ENCODE results near the gene EPM2AIP1.

Gene EPM2AIP1

GRCh38 chr3:36944641-36945270 lies 48.2 kb downstream of the EPM2AIP1 start, which contains the start of gene TRANK1:
TSS of gene TRANK1 (minus strand) at chr3:36945054. CDS start at chr3:36944809, 245 bp downstream.
- H4K20me1 ChIP-seq (ENCODE audit: insufficient read depth, low read length, poor library complexity, severe bottlenecking): no peaks in the 10 kb centered on the region
- H3K4me3 ChIP-seq (ENCODE audit: low read length, poor library complexity, severe bottlenecking): peak within 1 kb of the TSS; percentile 73
- no peaks in the 10 kb centered on the region for H3F3A ChIP-seq (ENCODE audit: low read depth)
- H3K79me2 ChIP-seq (ENCODE audit: insufficient read depth, low read length): no peaks in the 10 kb centered on the region
- H3K4me2 ChIP-seq (ENCODE audit: low read depth, low read length, poor library complexity, severe bottlenecking): peak within 1 kb of the TSS; percentile 79
- no peaks in the 10 kb centered on the region for H3K9me2 ChIP-seq (replicated peaks; ENCODE audit: low read depth, low read length)
- no peak for TF ChIP-seq CTCF (conservative IDR thresholded peaks at IDR 0.05; ENCODE audit: low read length)
- TF ChIP-seq EZH2phosphoT487 (IDR thresholded peaks at IDR 0.05; ENCODE audit: borderline replicate concordance): no peak
- H3K27me3 ChIP-seq (ENCODE audit: insufficient read depth, low read length, poor library complexity, severe bottlenecking): peaks cover 5% of the 10 kb centered on the region
- peaks cover 6% of the 10 kb centered on the region for H3K4me1 ChIP-seq (ENCODE audit: insufficient read depth, low read length, poor library complexity, severe bottlenecking)
- no peaks in the 10 kb centered on the region; the same call in 1 of the 2 replicates for H3K9me3 ChIP-seq (ENCODE audit: insufficient read depth, low read depth, low read length)
- H2AFZ ChIP-seq (ENCODE audit: low read length): peak within 1 kb of the TSS; percentile 95
- no peaks in the 10 kb centered on the region for H3K36me3 ChIP-seq (ENCODE audit: insufficient read depth, low read length)
- peak within 1 kb of the TSS; percentile 81 for H3K9ac ChIP-seq (ENCODE audit: low read depth, low read length, poor library complexity, severe bottlenecking)

DNA sequence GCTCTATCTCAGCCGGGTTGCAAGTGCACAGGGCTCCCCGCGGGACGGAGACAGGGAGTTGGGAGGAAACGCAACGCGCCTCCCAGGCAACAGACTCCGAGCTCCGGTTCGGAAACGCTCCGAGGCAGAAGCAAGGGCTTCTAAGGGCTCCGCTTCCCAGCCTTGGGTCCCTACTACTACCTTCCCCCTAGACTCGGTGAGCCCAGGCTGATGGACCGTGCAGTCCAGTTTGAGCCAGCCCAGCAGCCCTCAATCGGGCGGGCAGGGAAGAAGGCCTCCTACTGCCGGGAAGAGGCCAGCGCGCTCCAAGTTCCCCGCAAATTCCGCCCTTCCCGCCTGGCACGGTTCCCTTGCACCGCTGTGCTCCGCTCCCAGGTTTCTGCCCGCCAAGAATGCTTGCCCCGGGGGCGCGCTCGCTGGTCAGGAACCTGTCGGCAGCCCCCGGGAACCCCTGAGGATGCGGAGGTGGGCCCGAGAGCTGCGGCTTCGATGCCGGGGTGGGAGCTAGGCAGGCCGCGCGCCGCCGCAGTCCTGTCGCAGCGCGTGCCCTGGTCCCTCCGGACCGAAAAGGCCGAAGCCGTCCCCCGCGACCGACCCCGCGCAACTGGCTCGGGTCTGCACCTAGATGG lies 48.8 kb downstream of the EPM2AIP1 start:
- no peaks in the 10 kb centered on the region for H4K20me1 ChIP-seq (ENCODE audit: insufficient read depth, low read length, poor library complexity, severe bottlenecking)
- peak overlapping the region; percentile 79 for H3K4me2 ChIP-seq (ENCODE audit: low read depth, low read length, poor library complexity, severe bottlenecking)
- peaks cover 5% of the 10 kb centered on the region for H3K27me3 ChIP-seq (ENCODE audit: insufficient read depth, low read length, poor library complexity, severe bottlenecking)
- no peaks in the 10 kb centered on the region; the same call in 1 of the 2 replicates for H3K9me3 ChIP-seq (ENCODE audit: insufficient read depth, low read depth, low read length)
- H3F3A ChIP-seq (ENCODE audit: low read depth): no peaks in the 10 kb centered on the region
- H3K4me1 ChIP-seq (ENCODE audit: insufficient read depth, low read length, poor library complexity, severe bottlenecking): peaks cover 6% of the 10 kb centered on the region
- peak overlapping the region; percentile 81 for H3K9ac ChIP-seq (ENCODE audit: low read depth, low read length, poor library complexity, severe bottlenecking)
- H3K9me2 ChIP-seq (replicated peaks; ENCODE audit: low read depth, low read length): no peaks in the 10 kb centered on the region
- H2AFZ ChIP-seq (ENCODE audit: low read length): peak overlapping the region; percentile 95
- no peaks in the 10 kb centered on the region for H3K79me2 ChIP-seq (ENCODE audit: insufficient read depth, low read length)
- TF ChIP-seq EZH2phosphoT487 (IDR thresholded peaks at IDR 0.05; ENCODE audit: borderline replicate concordance): no peak
- no peak for TF ChIP-seq CTCF (conservative IDR thresholded peaks at IDR 0.05; ENCODE audit: low read length)
- H3K36me3 ChIP-seq (ENCODE audit: insufficient read depth, low read length): no peaks in the 10 kb centered on the region
- H3K4me3 ChIP-seq (ENCODE audit: low read length, poor library complexity, severe bottlenecking): peak overlapping the region; percentile 73

- no peaks in the 10 kb centered on the region for H3K36me3 ChIP-seq (ENCODE audit: insufficient read depth, low read length)
- TF ChIP-seq EZH2phosphoT487 (IDR thresholded peaks at IDR 0.05; ENCODE audit: borderline replicate concordance): no peak
- TF ChIP-seq CTCF (conservative IDR thresholded peaks at IDR 0.05; ENCODE audit: low read length): no peak
- H4K20me1 ChIP-seq (ENCODE audit: insufficient read depth, low read length, poor library complexity, severe bottlenecking): no peaks in the 10 kb centered on the region
- H2AFZ ChIP-seq (ENCODE audit: low read length): peak overlapping the region; percentile 95
- H3K9me2 ChIP-seq (replicated peaks; ENCODE audit: low read depth, low read length): no peaks in the 10 kb centered on the region
- peak overlapping the region; percentile 73 for H3K4me3 ChIP-seq (ENCODE audit: low read length, poor library complexity, severe bottlenecking)
- H3K9me3 ChIP-seq (ENCODE audit: insufficient read depth, low read depth, low read length): no peaks in the 10 kb centered on the region; the same call in 1 of the 2 replicates
- H3F3A ChIP-seq (ENCODE audit: low read depth): no peaks in the 10 kb centered on the region
- H3K4me2 ChIP-seq (ENCODE audit: low read depth, low read length, poor library complexity, severe bottlenecking): peak overlapping the region; percentile 79
- no peaks in the 10 kb centered on the region for H3K79me2 ChIP-seq (ENCODE audit: insufficient read depth, low read length)
- peak overlapping the region; percentile 81 for H3K9ac ChIP-seq (ENCODE audit: low read depth, low read length, poor library complexity, severe bottlenecking)
- H3K27me3 ChIP-seq (ENCODE audit: insufficient read depth, low read length, poor library complexity, severe bottlenecking): peaks cover 5% of the 10 kb centered on the region
- H3K4me1 ChIP-seq (ENCODE audit: insufficient read depth, low read length, poor library complexity, severe bottlenecking): peaks cover 6% of the 10 kb centered on the region
Observed at GRCh38 chr3:36943601-36944000, 49.3 kb downstream of the EPM2AIP1 start.
